K562 (cell line): Measurements from ENCODE around the gene USP26.
"Not testable (repeated sequence)": the region's sequence is repeated elsewhere in the genome, so short reads cannot be mapped to it uniquely, and the experiment has no call there.

Experiments
- ATF7 ChIP-seq: fragments of 450-650 bp; IDR thresholded peaks from 2 replicates; pipeline ENCODE4 v1.7.1; 2014; ENCODE audit warnings: mild to moderate bottlenecking, moderate library complexity
- BRD4 ChIP-seq: fragments of 200-600 bp; sonication (generic); IDR thresholded peaks from 2 replicates; pipeline ENCODE4 v1.6.1; 2017; ENCODE audit warnings: inconsistent platforms
- CBFA2T2 ChIP-seq: fragments of 450-650 bp; conservative IDR thresholded peaks from 2 replicates; pipeline ENCODE4 v1.6.1; 2017; ENCODE audit warnings: mild to moderate bottlenecking
- CEBPZ ChIP-seq: fragments of 150-350 bp; IDR thresholded peaks from 2 replicates; pipeline ENCODE4 v1.6.1; 2014; ENCODE audit warnings: low read depth, mild to moderate bottlenecking, low read length, borderline replicate concordance
- HDGF ChIP-seq: fragments of 450-650 bp; IDR thresholded peaks from 2 replicates; pipeline ENCODE4 v1.6.1; 2016
- NBN ChIP-seq: fragments of 450-650 bp; IDR thresholded peaks from 2 replicates; pipeline ENCODE4 v1.6.1; 2016; ENCODE audit warnings: low read depth, mild to moderate bottlenecking
- NFIX ChIP-seq: fragments of 250-450 bp; sonication (Bioruptor Pico); IDR thresholded peaks from 2 replicates; pipeline ENCODE4 v1.4.0; 2020; ENCODE audit warnings: low read depth, mild to moderate bottlenecking, moderate library complexity
- NR2C2 ChIP-seq, 2 experiments: fragments of 200-800 bp in 1 of 2; sonication (Bioruptor generic) in 1 of 2; sonication (generic) in 1 of 2; formaldehyde crosslinking in 1 of 2; IDR thresholded peaks; 2 replicates each; pipeline versions ENCODE4 v1.6.1 to v1.8.0; 2016 to 2022; ENCODE audit warnings: mild to moderate bottlenecking in 1 of 2, missing compliant biosample characterization in 1 of 2, missing genetic modification characterization in 1 of 2, missing genetic modification reagents in 1 of 2
- NR3C1 ChIP-seq: sonication (generic); formaldehyde crosslinking; IDR thresholded peaks from 2 replicates; pipeline ENCODE4 v1.8.1; 2022; ENCODE audit warnings: missing genetic modification reagents
- SMC3 ChIP-seq: conservative IDR thresholded peaks from 2 replicates; pipeline ENCODE4 v1.6.1; 2011; ENCODE audit warnings: low read depth, low read length, improper control_type of control experiment; ENCODE audit not compliant: insufficient read depth
- ZNF124 ChIP-seq: sonication (generic); formaldehyde crosslinking; IDR thresholded peaks from 2 replicates; pipeline ENCODE4 v1.8.1; 2022; ENCODE audit warnings: missing genetic modification reagents
- TF ChIP-seq, protein P1 (sequence below), 3 experiments: IDR thresholded peaks in 2 of 3; conservative IDR thresholded peaks in 1 of 3; 2 replicates each; pipeline ENCODE4 v1.5.1; 2011 to 2012; ENCODE audit warnings: low read length in 3 of 3, mild to moderate bottlenecking in 3 of 3, control low read depth in 2 of 3, improper control_type of control experiment in 1 of 3, inconsistent platforms in 1 of 3, low read depth in 1 of 3, mixed read lengths in 1 of 3, moderate library complexity in 1 of 3; ENCODE audit not compliant: insufficient read depth in 2 of 3
- TF ChIP-seq, protein P2 (sequence below): sonication (generic); formaldehyde crosslinking; IDR thresholded peaks from 2 replicates; pipeline ENCODE4 v1.8.1; 2022; ENCODE audit warnings: missing genetic modification reagents

DNA sequence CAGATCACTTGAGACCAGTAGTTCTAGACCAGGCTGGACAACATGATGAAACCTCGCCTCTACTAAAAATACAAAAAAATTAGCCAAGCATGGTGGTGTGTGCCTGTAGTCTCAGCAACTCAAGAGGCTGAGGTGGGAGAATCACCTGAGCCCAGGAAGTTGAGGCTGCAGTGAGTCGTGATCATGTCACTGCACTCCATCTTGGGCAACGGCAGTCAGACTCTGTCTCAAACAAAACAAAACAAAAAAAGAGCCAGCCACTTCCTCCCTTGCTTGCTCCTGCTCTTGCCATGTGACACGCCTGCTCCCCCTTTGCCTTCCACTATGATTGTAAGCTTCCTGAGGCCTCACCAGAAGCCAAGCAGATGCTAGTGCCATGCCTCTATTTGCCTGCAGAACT lies 19.1 kb downstream of the USP26 start:
- not testable (repeated sequence) for TF ChIP-seq BRD4; CBFA2T2; NR2C2 (CRISPR knock-in tag; IDR thresholded peaks at IDR 0.05); NR2C2 (tag; IDR thresholded peaks at IDR 0.05); ATF7; CEBPZ; SMC3; NFIX; HDGF; NR3C1 (CRISPR knock-in tag); NBN; ZNF124
- TF ChIP-seq, protein P1, sequence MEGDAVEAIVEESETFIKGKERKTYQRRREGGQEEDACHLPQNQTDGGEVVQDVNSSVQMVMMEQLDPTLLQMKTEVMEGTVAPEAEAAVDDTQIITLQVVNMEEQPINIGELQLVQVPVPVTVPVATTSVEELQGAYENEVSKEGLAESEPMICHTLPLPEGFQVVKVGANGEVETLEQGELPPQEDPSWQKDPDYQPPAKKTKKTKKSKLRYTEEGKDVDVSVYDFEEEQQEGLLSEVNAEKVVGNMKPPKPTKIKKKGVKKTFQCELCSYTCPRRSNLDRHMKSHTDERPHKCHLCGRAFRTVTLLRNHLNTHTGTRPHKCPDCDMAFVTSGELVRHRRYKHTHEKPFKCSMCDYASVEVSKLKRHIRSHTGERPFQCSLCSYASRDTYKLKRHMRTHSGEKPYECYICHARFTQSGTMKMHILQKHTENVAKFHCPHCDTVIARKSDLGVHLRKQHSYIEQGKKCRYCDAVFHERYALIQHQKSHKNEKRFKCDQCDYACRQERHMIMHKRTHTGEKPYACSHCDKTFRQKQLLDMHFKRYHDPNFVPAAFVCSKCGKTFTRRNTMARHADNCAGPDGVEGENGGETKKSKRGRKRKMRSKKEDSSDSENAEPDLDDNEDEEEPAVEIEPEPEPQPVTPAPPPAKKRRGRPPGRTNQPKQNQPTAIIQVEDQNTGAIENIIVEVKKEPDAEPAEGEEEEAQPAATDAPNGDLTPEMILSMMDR (IDR thresholded peaks at IDR 0.05 in 2 of 3, conservative IDR thresholded peaks at IDR 0.05 in 1 of 3; ENCODE audit: insufficient read depth in 2 of 3, low read depth in 1 of 3, low read length in 3 of 3): not testable (repeated sequence)
- TF ChIP-seq, protein P2, sequence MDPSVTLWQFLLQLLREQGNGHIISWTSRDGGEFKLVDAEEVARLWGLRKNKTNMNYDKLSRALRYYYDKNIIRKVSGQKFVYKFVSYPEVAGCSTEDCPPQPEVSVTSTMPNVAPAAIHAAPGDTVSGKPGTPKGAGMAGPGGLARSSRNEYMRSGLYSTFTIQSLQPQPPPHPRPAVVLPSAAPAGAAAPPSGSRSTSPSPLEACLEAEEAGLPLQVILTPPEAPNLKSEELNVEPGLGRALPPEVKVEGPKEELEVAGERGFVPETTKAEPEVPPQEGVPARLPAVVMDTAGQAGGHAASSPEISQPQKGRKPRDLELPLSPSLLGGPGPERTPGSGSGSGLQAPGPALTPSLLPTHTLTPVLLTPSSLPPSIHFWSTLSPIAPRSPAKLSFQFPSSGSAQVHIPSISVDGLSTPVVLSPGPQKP (CRISPR knock-in tag): not testable (repeated sequence)
